C1 segment of cervical spinal cord (tissue), 14 donors: ENCODE data around the gene GPN2.
"Not testable (repeated sequence)": the region's sequence is repeated elsewhere in the genome, so short reads cannot be mapped to it uniquely, and the experiment has no call there.

Experiments used
- DNase-seq, 14 donors: peaks; one replicate each; lab custom pipeline; 2025; lab: John Stamatoyannopoulos, UW

Gene GPN2

GRCh38 chr1:26900815-26901511 lies 10.9 kb upstream of the GPN2 start:
- DNase-seq: no peak

GRCh38 chr1:26900001-26900814 lies 10.1 kb upstream of the GPN2 start, which contains the start of gene GPATCH3:
Gene GPATCH3 (minus strand): TSS chr1:26900467. CDS start chr1:26900442, 25 bp downstream.
- DNase-seq: peak; percentile 14 to 86 (median 74)

- no peak for DNase-seq
Observed at GRCh38 chr1:26897351-26897750, 7.3 kb upstream of the GPN2 start.

- DNase-seq: no peak
Observed at GRCh38 chr1:26894263-26894662, 4.2 kb upstream of the GPN2 start.

- no peak for DNase-seq
Observed at GRCh38 chr1:26890467-26890796, 349 bp upstream of the GPN2 start.

GRCh38 chr1:26888231-26888630 lies 1.9 kb downstream of the GPN2 start:
- no peak for DNase-seq

- DNase-seq: no peak
Observed at GRCh38 chr1:26887125-26887524, 3.0 kb downstream of the GPN2 start.

GRCh38 chr1:26882696-26883463 lies 7.2 kb downstream of the GPN2 start:
- no peak for DNase-seq

GRCh38 chr1:26881611-26882010 lies 8.5 kb downstream of the GPN2 start:
- not testable (repeated sequence) for DNase-seq

- DNase-seq: no peak
Observed at GRCh38 chr1:26879793-26880192, 10.3 kb downstream of the GPN2 start.

- DNase-seq: no peak
Observed at GRCh38 chr1:26877326-26877725, 12.8 kb downstream of the GPN2 start.

GRCh38 chr1:26874896-26875295 lies 15.2 kb downstream of the GPN2 start:
- DNase-seq: no peak

GRCh38 chr1:26873097-26873496 lies 17.0 kb downstream of the GPN2 start:
- DNase-seq: not testable (repeated sequence)

GRCh38 chr1:26864610-26865480 lies 25.2 kb downstream of the GPN2 start:
- DNase-seq: peak; percentile 82 to 99 (median 92)

GRCh38 chr1:26863685-26864077 lies 26.4 kb downstream of the GPN2 start:
- no peak for DNase-seq

- peak in 1 of 14 donors; percentile 44 for DNase-seq
Observed at GRCh38 chr1:26862781-26863684, 27.1 kb downstream of the GPN2 start, which contains the start of gene SFN. Gene SFN (plus strand): TSS chr1:26863149. CDS start chr1:26863213, 64 bp downstream.

GRCh38 chr1:26861889-26862378 lies 28.1 kb downstream of the GPN2 start:
- DNase-seq: peak in 3 of 14 donors; percentile 18 to 73 (median 27)

- DNase-seq: no peak
Observed at GRCh38 chr1:26861286-26861701, 28.8 kb downstream of the GPN2 start.

- no peak for DNase-seq
Observed at GRCh38 chr1:26858891-26859640, 31.0 kb downstream of the GPN2 start.
